ENCODE results near the gene NANS.

DNA sequence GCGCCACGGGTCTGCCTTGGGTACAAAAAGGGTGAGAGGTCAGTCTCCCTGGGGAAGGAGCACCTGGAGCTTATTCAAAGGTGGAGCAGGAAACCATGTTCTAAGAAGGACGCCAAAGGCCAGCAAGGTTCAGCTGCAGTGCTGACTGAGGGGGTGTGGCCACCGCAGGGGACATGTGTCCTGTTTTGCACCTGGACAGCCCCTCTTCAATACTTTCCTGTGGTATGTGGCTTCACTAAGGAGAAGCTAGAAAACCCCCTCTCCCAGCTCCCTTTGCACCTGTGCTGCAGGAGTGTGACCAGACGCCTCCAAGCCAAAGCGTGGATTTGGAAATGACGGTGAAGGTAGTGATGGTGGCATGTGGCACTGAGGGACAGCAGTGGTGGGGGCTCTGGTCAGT is 38.9 kb downstream of the NANS start:
- TF ChIP-seq, protein P1, sequence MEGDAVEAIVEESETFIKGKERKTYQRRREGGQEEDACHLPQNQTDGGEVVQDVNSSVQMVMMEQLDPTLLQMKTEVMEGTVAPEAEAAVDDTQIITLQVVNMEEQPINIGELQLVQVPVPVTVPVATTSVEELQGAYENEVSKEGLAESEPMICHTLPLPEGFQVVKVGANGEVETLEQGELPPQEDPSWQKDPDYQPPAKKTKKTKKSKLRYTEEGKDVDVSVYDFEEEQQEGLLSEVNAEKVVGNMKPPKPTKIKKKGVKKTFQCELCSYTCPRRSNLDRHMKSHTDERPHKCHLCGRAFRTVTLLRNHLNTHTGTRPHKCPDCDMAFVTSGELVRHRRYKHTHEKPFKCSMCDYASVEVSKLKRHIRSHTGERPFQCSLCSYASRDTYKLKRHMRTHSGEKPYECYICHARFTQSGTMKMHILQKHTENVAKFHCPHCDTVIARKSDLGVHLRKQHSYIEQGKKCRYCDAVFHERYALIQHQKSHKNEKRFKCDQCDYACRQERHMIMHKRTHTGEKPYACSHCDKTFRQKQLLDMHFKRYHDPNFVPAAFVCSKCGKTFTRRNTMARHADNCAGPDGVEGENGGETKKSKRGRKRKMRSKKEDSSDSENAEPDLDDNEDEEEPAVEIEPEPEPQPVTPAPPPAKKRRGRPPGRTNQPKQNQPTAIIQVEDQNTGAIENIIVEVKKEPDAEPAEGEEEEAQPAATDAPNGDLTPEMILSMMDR (conservative IDR thresholded peaks at IDR 0.05; ENCODE audit: low read length): no peak
- TF ChIP-seq EZH2phosphoT487 (IDR thresholded peaks at IDR 0.05; ENCODE audit: borderline replicate concordance): no peak
